GM18907 (cell line): ENCODE measurements around the gene SLC2A9.
"Not testable (repeated sequence)": the region's sequence is repeated elsewhere in the genome, so short reads cannot be mapped to it uniquely, and the experiment has no call there.

Source experiments
- ATAC-seq: cut with Tn5 transposase; IDR thresholded peaks from one replicate; pipeline ENCODE4 v1.9.1; 2021; ENCODE audit warnings: mild to moderate bottlenecking, moderate library complexity; ENCODE audit not compliant: unreplicated experiment

Gene SLC2A9

DNA sequence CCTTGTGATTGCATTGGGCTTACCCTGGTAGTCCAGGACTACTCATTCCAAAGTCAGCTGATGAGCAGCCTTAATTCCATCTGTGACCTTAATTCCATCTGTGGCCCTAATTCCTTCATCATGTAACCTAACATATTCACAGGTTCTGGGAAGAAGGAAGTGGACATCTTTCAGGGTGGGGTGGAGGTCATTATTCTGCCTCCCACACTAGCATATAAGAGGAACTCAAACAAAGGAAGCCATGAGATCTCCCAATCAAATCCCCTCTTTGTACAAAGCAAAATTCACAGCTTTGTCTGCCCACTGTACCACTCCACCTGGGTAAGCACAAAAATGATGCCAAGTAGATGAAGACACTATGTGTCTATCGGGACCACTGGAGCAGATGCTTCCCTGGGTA, 87.3 kb downstream of the SLC2A9 start:
- ATAC-seq = no peak

DNA sequence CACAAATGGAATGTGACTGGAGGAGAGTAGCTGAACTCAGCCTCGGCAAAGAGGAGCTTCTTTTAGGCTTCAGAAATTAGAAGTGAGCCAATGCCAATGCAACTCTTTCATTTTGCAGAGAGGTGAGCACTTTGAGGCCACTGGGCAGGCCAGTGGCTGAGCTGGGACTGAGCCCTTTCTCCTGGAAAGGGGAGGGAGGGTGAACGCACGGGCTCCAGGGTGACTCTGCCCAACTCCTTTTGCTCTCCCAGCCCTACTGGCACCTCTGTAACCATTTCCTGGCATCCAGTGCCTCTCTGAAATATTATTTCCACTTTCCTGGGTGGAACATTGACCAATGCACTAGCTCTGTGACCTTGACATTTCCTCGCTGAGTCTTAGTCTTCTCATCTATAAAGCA, 88.1 kb downstream of the SLC2A9 start:
- no peak for ATAC-seq

DNA sequence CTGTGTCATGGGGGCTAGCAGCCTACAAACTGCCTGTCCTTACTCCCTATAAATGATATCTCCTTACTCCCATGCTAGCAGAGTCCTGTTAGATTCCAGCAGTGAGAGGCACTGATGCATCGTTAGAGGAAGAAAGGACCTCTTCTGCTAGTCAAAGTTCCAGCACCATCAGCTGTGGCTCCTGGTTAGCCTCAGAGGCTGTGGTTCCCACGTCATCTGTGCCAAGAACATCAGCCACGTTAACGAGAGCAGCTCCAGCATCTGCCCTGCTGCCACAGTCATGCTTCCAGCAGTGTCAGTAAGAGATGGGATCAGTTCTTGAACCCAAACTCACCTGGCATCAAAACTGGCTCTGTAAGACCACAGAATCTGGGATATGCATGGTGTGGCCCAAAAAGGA, 88.5 kb downstream of the SLC2A9 start:
- ATAC-seq = no peak

DNA sequence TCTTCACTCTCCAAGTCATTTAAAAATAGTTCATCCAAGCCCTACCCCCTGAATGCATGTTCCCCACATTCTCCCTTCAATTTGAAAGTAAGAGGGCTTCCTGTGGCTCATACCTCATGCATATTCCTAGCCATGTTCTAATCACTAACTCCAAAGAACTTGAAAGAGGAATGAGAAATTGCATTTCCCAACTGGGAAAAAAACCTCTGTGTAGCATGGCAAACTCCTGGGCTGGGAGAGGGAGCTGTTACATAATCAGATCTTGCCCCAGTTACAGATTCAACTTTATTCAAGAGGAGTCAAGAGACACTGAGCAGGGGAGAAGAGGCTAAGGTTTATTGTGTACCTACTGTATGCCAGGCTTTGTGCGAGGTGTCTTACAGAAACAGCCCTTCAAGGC, 90.2 kb downstream of the SLC2A9 start:
- no peak for ATAC-seq

DNA sequence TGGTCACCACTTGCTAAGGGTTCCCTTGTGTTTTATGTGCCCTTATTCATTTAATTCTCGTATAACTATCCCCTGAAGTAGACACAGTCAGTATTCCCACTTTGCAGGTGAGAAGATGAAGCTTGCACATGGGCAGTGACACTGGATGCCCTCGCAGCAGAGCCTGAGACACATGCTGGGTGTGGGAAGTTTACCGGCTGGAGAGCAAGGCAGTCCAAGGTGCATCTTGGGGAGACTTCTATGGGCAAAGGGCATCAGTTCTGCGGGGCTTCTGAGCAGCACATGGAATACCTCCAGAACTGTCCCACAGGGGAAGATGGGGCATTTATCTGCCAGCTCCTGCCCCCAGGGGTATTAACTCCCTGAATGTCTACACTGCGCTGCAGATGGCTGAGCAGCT, 92.2 kb downstream of the SLC2A9 start:
- no peak for ATAC-seq

DNA sequence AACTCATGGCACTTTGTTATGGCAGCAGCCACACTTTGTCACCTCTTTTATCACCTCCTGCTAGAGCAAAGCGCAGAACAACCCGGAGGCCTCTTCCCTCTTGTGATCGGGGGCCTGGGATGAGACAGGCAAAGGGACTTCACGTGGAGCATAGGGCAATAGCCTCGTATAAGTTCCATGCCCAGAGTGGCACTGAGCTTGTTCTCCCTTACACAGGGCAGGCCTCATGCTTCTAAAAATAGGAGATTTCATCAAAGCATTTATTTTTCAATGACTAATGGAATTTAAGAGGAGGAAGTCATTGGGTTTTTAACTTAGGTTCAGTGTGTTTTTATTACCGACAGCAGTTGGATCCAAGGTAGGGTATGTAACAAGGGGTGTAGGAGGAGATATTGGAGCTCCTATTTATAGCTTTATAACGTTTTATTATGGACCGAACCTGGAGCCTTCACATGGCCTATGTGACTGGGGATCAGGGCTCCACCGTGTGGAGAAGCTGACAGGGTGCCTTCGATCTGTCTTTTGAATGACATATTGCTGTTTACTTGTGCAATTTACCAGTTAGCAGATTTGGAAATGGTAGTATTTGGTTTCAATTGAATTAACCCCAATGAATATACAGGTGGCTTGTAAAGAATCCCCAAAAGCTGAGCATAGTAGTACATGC, 93.8 kb downstream of the SLC2A9 start:
- no peak for ATAC-seq

DNA sequence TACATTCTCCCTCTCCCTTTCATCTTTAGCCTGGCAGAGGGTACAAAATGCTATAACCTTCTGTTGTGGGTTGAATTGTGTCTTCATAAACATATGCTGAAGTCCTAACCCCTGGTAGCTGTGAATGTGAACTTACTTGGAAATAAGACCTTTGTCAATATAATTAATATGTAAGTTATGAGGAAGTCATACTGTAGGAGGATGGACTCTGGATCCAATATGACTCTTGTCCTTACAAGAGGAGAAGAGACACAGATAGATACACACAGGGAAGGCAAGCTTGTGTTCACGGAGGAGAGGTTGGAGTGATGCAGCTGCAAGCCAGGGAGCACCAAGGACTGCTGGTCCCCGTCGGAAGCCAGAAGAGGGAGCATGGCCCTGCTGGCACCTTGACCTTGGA, 94.7 kb downstream of the SLC2A9 start:
- ATAC-seq = no peak

DNA sequence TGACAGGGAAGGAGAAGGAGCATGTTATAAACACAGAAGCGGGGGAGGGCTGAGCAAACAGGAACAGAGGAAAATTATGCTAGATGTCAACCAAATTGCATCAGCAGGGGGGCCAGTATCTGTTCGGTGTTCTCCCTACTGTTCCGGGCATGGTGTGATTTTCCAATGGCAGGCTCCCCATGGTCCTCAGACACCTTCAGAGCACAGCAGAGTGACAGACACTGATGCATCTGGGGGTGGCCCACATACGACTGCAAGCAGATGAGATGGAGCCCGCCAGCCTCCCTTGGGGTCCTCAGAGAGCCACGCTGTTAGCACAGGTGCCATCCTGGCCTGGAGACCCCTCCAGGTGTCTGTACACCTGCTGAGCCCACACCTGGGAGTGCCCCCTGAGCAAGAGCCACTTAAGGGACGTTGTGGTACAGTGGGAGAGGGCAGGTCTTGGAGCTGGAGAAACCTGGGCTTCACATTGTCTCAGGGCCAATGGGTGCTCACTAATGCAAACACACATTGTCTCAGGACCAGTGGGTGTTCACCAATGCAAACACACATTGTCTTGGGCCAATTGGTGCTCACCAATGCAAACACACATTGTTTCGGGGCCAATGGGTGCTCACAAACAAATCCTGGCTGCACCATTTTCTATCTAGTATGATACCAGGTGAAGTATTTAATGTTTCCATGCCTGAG, 95.4 kb downstream of the SLC2A9 start:
- ATAC-seq = no peak

DNA sequence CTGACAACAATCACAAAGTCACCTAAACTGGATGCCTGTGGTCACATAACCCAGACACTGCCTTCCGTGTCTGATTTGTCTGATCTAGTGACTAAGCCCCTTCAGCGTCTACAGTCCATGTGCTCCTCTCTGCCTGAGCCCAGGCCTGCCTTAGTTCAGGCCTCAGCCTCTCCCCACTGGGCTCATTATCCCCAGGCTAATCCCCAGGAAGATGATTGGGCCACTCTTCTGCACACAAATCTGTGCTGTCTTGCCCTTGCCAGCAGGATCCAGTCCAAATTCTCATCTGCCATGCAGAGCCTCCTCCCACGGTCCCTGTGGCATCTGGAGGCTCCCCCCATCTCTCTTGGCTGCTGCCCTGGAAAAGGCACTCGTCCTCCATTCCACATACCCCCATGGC, 96.5 kb downstream of the SLC2A9 start:
- no peak for ATAC-seq

DNA sequence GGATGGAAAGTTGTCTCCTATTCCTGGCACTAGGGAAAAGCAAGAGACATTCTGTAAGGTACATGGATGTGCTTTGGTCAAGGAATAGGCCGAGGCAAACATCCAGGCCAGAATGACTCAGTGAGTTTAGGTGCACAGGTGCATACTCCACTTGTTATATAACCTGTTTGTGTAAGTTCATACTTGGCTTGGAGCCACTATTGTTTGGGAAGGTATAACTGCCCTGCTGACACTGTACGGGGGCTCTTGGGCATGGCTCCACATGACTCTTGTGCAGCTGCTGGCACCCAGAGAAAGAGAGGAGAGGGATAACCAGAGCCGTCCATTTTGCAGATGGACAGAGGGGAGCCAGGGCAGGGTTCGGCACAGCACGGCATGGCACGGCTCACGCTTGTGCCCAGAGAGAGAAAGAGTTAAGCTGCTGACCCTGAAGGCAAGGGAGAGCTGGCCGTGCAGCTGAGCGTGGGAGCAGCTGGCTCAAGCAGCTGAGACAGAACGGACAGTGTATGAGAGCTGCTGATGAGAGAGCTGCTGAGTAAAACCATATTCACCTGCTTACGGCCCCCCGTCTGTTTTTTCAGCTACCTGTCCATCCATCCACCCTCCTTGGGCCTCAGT, 98.0 kb downstream of the SLC2A9 start:
- no peak for ATAC-seq

DNA sequence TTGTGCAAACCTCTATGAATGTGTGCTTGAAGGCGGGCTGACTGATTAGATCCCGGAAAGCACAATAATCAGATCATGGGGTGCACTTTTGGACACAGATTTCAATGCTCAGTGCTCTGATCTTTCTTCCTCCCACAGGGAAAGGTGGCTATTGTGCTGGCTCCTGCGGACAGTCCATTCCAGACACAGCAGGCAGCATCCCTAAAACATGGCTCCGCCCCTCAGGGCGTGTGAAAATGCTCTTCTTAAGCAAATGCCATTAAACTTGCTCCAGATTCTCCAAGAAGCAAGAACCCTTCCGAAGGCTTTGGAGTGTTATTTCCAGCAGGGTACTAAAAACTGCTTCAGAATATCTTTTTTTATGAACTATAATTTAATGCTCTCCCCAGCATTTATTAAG, 100.0 kb downstream of the SLC2A9 start:
- no peak for ATAC-seq

DNA sequence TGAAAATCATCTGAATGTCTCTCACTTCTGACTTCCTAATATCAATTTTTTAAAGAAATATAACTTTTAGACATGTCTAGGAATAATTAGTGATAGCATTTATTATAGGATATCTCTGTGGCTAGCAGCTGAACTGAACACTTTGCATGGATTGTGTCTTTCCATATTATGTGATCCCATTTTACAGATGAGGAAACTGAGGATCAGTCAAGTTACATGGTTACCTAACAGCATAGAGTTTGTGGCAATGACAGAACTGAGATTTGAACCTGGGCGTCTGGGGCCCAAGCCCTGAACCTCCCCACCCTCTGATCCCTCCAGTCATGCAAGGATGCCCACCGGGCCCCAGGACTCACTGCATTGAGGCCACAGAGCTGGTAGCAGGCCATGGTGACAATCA, 101.3 kb downstream of the SLC2A9 start:
- ATAC-seq = no peak

DNA sequence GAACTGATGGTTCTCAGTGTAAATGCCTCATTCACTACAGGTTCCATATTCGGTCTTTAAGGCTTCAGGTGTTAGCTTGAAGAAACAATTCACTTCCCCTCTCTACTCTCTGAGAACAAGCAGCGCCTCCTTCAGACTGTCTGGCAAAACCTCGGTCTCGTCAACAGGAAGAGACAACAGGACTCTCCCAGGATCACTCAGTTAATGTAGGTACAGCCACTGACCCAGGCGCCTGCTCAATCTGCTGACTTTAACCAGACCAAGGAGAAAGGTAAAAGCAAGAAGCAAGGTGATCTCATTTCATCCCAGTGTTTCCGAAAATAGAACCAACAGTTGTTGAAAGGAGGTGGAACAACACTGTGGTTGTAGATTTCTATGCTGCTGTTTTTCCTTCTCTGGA, 102.2 kb downstream of the SLC2A9 start:
- ATAC-seq = no peak

DNA sequence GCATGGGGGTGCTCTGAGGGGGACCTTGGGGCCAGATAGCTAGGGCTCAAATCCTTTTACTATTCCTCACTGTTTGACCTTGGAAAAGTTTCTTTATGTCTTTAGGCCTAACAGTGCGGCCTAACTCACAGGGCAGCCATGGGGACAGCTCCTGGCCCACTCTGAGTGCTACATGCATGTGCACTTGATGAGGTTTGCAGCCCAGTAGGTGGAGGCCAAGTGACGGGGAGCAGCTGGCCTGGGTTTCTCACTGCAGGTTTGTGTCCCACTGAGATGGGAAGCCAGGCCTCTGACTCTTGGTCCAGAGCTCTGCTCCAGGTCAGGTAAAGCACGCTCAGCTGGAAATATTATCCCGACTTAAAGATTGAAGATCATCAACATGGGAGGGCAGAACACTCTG, 102.8 kb downstream of the SLC2A9 start:
- ATAC-seq = no peak

DNA sequence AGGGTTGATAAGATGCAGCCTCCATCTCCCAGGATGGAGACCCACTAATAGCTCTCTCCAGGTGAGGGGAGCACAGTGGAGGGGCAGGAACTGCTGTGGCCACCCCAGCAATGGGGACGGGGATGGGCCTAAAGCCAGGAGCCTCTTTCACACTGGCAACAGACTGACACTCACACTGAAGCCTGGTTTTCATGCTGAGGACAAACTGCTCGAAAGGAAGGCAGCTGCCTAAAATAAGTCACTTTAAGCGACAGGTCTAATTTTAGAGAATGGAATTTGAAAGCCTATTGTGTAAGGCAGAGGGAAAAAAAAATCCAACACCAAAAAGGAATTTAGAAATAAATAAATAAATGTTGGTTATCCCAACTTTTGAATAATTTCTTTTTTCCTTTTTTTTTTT, 104.4 kb downstream of the SLC2A9 start:
- ATAC-seq = no peak

DNA sequence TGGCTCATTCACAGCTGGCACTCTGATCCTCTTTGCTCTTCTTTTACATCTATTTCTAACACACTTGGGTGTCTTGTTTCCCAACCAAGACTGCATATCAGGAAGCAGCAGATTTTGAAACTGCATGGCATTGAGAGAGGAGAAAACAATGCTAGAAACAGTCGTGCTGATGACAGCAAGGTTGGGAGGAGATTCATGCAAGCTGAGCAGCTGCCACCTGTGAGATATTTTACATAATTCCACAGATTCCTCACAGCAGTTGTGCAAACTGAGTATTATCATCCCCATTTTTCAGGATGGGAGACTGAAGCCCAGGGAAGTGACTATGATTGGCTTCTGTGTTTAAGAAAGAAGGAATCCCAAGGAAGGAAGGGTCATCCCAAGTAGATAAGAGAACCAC, 105.0 kb downstream of the SLC2A9 start:
- ATAC-seq = no peak

DNA sequence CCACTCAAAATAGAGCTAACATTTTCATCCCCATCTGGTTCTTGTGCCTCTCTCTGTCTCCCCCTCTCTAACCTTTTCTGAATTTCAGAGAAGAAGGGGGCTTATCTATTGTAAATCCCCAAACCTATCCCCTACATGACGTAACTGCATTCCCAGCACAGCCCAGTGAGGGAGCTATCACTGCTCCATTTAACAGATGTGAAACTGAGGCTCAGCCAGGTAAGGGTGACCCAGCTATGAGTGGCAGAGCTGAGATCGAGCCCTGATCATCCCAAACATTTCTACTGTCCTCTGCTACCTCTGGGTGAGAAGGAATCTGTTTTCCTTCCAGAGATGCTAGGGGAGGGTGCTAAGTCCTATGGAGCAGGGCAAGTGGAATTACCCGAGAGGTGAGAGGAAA, 107.5 kb downstream of the SLC2A9 start:
- no peak for ATAC-seq

DNA sequence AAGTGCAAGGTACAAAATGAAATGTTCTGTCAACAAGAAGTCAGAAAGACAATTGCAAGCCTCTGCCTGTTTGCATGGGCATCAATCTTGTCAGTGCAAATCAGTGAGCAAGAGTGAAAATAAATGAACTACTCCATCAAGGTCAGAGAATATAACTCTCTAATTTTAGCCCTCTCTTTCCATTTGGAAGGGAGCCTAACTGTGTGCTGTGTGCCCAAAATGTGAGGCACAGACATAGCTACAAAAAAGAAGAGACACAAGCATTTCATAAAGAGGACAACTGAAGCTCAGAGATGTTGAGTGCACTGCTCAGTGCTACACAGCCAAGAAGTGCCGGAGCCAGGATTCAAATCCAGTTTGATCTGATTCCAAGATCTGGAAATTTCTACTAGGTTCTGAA, 114.3 kb downstream of the SLC2A9 start:
- no peak for ATAC-seq

DNA sequence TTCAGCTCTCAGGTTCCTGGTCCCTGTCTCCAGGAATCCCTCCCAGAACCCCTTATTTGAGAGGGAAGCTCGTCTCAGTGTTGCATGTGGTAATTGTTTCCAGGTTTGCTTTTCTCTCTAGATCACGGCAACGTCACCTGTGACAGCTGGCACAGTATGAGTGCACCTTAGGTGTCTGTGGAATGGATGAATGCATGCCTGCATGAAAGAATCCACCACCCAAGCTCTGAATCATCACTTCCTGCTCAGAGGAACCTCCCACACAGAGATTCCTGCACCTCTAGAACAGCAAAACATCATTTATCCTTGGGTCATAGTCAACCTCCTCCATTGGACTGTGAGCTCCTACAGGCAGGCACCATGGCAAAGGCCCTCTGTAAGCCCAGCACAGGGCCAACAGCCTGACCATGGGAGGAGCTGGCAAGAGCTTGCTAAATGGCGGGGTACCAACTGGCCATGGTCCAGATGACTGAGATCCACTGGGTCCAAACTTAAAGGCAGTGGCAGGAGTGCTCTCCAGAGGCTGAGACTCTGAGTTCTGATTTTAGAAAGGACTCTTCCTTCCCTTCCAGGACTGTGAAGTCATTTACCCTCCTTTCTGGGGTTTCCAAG, 116.2 kb downstream of the SLC2A9 start:
- ATAC-seq = no peak

DNA sequence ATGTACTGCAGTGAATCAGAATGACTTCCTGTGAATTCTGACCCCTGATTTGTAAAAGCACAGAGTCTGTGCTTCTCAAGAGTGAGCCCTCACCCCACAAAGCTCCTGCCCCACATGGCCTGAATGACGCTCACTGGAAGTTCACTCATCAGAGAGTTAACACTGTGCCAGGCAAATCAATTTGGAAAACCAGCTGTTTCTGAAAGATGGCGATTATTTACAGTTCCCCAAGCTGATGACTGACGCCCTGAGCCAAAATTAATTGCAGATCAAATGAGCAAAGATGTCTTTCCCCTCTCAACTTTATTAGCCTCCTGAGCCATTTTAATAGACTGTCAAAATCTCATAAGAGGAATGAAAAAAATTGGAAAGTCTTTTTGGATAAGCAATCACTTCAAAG, 118.0 kb downstream of the SLC2A9 start:
- ATAC-seq = no peak

DNA sequence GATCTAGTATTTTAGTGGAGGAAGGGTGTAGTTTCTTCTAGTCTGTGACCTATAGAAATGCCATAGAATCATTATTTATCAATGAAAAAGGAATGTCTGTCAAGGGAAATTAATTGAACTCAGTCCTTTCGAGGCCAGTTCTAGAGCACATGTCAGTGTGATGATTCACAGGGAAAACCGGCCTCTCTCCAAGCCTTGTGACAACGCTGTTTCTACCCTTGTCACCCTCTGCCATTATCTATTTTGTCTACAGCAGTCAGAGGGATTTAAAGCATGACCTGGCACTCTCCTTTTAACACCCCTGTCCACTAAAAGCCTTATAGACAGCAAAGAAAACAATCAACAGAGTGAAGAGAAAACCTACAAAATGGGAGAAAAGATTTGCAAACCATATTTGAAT, 120.0 kb downstream of the SLC2A9 start:
- ATAC-seq = no peak

DNA sequence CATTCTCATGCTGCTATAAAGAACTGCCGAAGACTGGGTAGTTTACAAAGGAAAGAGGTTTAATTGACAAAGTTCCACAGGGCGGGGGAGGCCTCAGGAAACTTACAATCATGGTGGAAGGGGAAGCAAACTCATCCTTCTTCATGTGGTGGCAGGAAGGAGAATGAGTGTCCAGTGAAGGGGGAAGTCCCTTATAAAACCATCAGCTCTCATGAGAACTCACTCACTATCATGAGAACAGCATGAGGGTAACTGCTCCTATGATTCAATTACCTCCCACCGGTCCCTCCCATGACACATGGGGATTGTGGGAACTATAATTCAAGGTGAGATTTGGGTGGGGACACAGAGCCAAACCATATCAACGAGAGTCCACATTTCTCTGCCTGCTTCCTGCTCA, 120.7 kb downstream of the SLC2A9 start:
- not testable (repeated sequence) for ATAC-seq
